ENCODE measurements around the gene NBAS.

DNA sequence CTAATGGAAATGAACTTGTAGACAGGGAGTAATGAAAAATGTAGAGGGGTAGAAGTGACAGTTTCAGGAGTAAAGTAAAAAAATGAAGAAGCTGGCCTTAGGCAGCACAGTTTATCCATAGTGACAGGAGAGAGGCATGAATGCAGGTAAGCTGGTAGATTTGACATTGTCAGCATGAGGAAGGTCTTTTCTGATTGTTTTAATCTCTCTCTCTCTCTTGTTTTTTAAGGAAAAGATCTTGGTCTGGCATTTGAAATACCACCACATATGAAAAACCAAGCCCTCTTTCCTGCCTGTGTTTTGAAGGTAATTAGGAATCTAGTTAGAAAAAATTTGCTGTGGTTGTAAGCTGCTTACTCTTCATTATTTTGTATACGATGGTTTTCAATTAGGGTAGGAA, 44.6 kb upstream of the NBAS start:
- TF ChIP-seq, protein P1, sequence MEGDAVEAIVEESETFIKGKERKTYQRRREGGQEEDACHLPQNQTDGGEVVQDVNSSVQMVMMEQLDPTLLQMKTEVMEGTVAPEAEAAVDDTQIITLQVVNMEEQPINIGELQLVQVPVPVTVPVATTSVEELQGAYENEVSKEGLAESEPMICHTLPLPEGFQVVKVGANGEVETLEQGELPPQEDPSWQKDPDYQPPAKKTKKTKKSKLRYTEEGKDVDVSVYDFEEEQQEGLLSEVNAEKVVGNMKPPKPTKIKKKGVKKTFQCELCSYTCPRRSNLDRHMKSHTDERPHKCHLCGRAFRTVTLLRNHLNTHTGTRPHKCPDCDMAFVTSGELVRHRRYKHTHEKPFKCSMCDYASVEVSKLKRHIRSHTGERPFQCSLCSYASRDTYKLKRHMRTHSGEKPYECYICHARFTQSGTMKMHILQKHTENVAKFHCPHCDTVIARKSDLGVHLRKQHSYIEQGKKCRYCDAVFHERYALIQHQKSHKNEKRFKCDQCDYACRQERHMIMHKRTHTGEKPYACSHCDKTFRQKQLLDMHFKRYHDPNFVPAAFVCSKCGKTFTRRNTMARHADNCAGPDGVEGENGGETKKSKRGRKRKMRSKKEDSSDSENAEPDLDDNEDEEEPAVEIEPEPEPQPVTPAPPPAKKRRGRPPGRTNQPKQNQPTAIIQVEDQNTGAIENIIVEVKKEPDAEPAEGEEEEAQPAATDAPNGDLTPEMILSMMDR (IDR thresholded peaks at IDR 0.05) = no peak
- TF ChIP-seq, protein P2, sequence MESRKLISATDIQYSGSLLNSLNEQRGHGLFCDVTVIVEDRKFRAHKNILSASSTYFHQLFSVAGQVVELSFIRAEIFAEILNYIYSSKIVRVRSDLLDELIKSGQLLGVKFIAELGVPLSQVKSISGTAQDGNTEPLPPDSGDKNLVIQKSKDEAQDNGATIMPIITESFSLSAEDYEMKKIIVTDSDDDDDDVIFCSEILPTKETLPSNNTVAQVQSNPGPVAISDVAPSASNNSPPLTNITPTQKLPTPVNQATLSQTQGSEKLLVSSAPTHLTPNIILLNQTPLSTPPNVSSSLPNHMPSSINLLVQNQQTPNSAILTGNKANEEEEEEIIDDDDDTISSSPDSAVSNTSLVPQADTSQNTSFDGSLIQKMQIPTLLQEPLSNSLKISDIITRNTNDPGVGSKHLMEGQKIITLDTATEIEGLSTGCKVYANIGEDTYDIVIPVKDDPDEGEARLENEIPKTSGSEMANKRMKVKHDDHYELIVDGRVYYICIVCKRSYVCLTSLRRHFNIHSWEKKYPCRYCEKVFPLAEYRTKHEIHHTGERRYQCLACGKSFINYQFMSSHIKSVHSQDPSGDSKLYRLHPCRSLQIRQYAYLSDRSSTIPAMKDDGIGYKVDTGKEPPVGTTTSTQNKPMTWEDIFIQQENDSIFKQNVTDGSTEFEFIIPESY (IDR thresholded peaks at IDR 0.05; ENCODE audit: borderline replicate concordance, low read depth) = no peak
- TF ChIP-seq JUND (IDR thresholded peaks at IDR 0.05) = no peak
- no peak for TF ChIP-seq RAD21 (IDR thresholded peaks at IDR 0.05; ENCODE audit: low read length)
- TF ChIP-seq RCOR1 (IDR thresholded peaks at IDR 0.05; ENCODE audit: low read length) = no peak
- TF ChIP-seq GABPA (IDR thresholded peaks at IDR 0.05; ENCODE audit: low read depth) = no peak
- no peak for TF ChIP-seq EP300 (IDR thresholded peaks at IDR 0.05; ENCODE audit: borderline replicate concordance in 1 of 2, low read depth in 1 of 2, low read length in 1 of 2)
- TF ChIP-seq NRF1 (IDR thresholded peaks at IDR 0.05; ENCODE audit: low read depth, low read length) = no peak
- TF ChIP-seq ELF1 (IDR thresholded peaks at IDR 0.05) = no peak
- TF ChIP-seq, protein P3, sequence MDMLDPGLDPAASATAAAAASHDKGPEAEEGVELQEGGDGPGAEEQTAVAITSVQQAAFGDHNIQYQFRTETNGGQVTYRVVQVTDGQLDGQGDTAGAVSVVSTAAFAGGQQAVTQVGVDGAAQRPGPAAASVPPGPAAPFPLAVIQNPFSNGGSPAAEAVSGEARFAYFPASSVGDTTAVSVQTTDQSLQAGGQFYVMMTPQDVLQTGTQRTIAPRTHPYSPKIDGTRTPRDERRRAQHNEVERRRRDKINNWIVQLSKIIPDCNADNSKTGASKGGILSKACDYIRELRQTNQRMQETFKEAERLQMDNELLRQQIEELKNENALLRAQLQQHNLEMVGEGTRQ (IDR thresholded peaks at IDR 0.05; ENCODE audit: borderline replicate concordance, low read depth, low read length) = no peak
- TF ChIP-seq SIN3A (IDR thresholded peaks at IDR 0.05; ENCODE audit: borderline replicate concordance, low read depth, low read length) = no peak
- TF ChIP-seq RFX5 (IDR thresholded peaks at IDR 0.05; ENCODE audit: low read length) = no peak

All from SK-N-SH (cell line).